RWPE1 (cell line): ENCODE results near the gene CC2D1A.
A peak's percentile ranks its signal among the peaks of the same experiment; 100 is the strongest.

Source experiments
- CTCF ChIA-PET: fragments of 350-600 bp; sonication (Branson Sonifier 250); formaldehyde crosslinking; extraction: SDS; loops from one replicate; lab custom pipeline; 2021; lab: Yijun Ruan, JAX
- POLR2A ChIA-PET: fragments of 400-600 bp; formaldehyde crosslinking; extraction: SDS; loops from one replicate; lab custom pipeline; 2020; ENCODE audit warnings: antibody characterized with exemption; ENCODE audit not compliant: low non-redundant PET; lab: Yijun Ruan, JAX
- DNase-seq: peaks from one replicate; pipeline ENCODE4 v3.0.0; 2012; ENCODE audit warnings: low spot score
- H3K27ac ChIP-seq: fragments of 450-650 bp; 2 replicates; pipeline ENCODE4 v1.5.1; 2017
- TF ChIP-seq, protein P1 (sequence below): fragments of 450-650 bp; conservative IDR thresholded peaks from 2 replicates; pipeline ENCODE4 v1.5.1; 2017; ENCODE audit warnings: low read depth, mild to moderate bottlenecking

Gene CC2D1A

GRCh38 chr19:13942023-13942684 is 36.2 kb downstream of the CC2D1A start:
- TF ChIP-seq, protein P1, sequence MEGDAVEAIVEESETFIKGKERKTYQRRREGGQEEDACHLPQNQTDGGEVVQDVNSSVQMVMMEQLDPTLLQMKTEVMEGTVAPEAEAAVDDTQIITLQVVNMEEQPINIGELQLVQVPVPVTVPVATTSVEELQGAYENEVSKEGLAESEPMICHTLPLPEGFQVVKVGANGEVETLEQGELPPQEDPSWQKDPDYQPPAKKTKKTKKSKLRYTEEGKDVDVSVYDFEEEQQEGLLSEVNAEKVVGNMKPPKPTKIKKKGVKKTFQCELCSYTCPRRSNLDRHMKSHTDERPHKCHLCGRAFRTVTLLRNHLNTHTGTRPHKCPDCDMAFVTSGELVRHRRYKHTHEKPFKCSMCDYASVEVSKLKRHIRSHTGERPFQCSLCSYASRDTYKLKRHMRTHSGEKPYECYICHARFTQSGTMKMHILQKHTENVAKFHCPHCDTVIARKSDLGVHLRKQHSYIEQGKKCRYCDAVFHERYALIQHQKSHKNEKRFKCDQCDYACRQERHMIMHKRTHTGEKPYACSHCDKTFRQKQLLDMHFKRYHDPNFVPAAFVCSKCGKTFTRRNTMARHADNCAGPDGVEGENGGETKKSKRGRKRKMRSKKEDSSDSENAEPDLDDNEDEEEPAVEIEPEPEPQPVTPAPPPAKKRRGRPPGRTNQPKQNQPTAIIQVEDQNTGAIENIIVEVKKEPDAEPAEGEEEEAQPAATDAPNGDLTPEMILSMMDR: no peak
- POLR2A ChIA-PET: no interaction called here
- DNase-seq: no peak
- H3K27ac ChIP-seq: no peak overlapping the region
- CTCF ChIA-PET: interaction anchor here (0.6 kb wide), 1 partner anchor 130 kb away, joined by 6 read pairs; no protein-coding TSS in a partner anchor

DNA sequence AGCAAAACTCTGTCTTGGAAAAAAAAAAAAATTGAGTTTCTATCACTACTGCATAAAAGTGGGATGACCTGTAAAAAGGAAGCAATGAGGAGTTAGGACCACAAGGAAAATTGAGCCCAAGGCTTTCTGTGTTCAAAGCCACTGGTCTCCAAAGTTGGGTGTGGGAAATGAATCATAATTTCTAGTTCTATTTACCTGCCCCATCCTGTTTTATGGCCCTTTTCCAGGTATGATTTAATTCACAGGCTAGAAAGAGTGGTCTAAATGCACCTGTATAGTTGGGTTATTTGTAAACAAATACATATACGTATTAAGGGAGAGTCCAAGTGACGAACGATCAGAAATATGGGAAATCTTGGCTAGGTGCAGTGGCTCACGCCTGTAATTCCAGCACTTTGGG is 40.4 kb downstream of the CC2D1A start:
- DNase-seq: peak; percentile 75
- peak overlapping the region; percentile 58 for H3K27ac ChIP-seq
- CTCF ChIA-PET: interaction anchor here (0.6 kb wide), 3 partner anchors 32 to 1534 kb away, joined by 3 to 5 read pairs (median 3); no protein-coding TSS in a partner anchor
- TF ChIP-seq, protein P1: no peak
- POLR2A ChIA-PET: no interaction called here

- 0 out of 2 replicates have a peak overlapping the region, but pooled peaks have one; percentile 88 for H3K27ac ChIP-seq
- DNase-seq: no peak
- TF ChIP-seq, protein P1: no peak
- CTCF ChIA-PET: no interaction called here
- POLR2A ChIA-PET: no interaction called here
These were observed 45.0 kb downstream of the CC2D1A start for GRCh38 chr19:13951043-13951442.

GRCh38 chr19:13951799-13952153 is 45.8 kb downstream of the CC2D1A start:
- H3K27ac ChIP-seq: peak overlapping the region; percentile 88
- ChIA-PET POLR2A (interaction anchor here (0.6 kb wide), 1 partner anchor 16 kb away, joined by 3 read pairs; no protein-coding TSS in a partner anchor), CTCF (no interaction called here)
- no peak for DNase-seq
- TF ChIP-seq, protein P1: no peak

DNA sequence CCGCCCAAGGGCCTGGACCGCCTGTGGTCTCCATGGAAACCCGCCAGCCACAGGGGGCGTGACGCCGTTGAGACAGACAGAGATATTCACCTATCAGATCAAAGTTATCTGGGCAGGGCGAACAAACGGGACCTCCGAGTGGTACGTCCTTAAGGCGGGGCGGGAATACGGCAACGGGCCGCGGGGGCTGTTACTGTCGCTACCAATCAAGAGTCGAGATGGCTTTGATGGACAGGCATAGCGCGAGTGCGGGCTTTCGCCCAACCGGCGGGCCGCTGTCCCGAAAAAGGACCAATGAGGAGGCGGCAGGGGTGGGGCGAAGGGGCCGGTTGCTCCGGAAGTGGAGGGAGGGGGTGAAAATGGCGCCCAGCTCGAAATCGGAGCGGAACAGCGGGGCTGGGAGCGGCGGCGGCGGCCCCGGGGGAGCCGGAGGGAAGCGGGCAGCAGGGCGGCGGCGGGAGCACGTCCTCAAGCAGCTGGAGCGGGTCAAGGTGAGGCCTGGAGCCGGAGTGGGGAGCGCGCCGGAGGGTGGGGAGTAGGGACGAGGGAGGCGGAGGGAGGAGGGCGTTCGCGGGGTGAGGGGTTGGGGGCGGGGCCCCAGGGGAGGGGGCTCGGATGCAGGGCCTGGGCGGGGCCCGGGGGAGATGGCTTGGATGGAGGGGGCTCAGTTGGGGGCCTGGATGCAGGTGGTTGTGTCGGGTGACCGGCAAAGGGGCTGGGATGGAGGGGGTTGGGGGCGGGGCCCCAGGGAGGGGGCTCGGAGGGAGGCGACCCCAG is 46.3 kb downstream of the CC2D1A start, which contains the start of gene DCAF15:
TSS of gene DCAF15 (plus strand) at position 356 of the 777 bp plus-strand sequence. CDS start at position 360, 4 bp downstream.
- CTCF ChIA-PET: interaction anchor here (1.0 to 2.0 kb wide), 3 partner anchors 18 to 107 kb away, joined by 4 to 5 read pairs (median 4); no protein-coding TSS in a partner anchor
- peak; percentile 100 for DNase-seq
- peak within 1 kb of the TSS; percentile 88 for H3K27ac ChIP-seq
- TF ChIP-seq, protein P1: no peak
- POLR2A ChIA-PET: interaction anchor here (0.6 kb wide), 1 partner anchor 17 kb away, joined by 3 read pairs; no protein-coding TSS in a partner anchor

GRCh38 chr19:13952931-13953531 is 47.0 kb downstream of the CC2D1A start:
- POLR2A ChIA-PET: interaction anchor here (1.0 kb wide), 1 partner anchor 17 kb away, joined by 4 read pairs; no protein-coding TSS in a partner anchor
- peak; percentile 67 for DNase-seq
- TF ChIP-seq, protein P1: no peak; the same call in 1 of the 2 replicates
- H3K27ac ChIP-seq: peak overlapping the region; percentile 88
- CTCF ChIA-PET: interaction anchor here (0.6 to 2.0 kb wide), 5 partner anchors 19 to 108 kb away, joined by 3 to 5 read pairs (median 4); no protein-coding TSS in a partner anchor
